Superior temporal gyrus (tissue), 1 donor: ENCODE measurements around the gene CLDN1.

Source experiments
- DNase-seq: peaks from one replicate; pipeline ENCODE4 v3.0.0-alpha.2; 2016; ENCODE audit errors: extremely low spot score

The CLDN1 gene

GRCh38 chr3:190333961-190334360 lies 11.7 kb upstream of the CLDN1 start:
- no peak for DNase-seq

GRCh38 chr3:190330936-190331734 lies 8.9 kb upstream of the CLDN1 start:
- DNase-seq = no peak

DNA sequence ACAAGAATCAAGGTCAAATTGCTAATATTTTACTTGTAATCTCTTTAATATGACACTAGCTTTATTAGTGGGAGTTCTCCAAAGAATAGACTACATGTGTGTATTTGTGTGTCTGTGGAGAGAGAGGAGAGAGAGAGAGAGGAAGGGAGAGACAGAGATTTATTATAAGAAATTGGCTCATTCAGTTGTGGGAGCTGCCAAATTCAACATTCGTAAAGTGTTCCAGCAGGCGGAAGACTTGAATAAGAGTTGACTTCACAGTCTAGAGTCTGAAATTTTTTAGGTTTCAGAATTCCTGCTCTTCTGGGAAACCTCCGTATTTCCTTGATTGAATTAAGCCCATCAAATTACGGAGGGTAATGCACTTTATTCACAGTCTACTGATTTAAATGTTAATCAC lies 4.7 kb upstream of the CLDN1 start:
- no peak for DNase-seq

DNA sequence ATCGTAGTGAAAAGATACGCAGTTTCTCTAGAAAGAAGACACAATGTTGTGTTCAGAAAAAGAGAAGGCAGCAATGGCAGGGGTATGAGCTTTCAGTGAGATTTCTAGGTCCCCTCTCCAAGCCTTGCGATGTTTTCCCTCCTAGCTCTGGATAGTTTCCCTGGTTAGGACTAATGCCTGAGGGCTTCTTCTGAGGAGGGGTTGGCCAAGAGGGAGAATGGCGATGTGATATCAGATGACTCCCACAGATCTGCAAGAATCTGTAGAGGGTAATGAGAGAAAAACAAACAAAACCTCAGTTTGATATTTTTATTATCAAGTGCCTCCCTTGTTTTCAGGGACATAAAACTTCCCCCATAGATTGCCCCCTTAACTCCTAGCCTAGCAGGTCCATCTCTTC lies 4.1 kb upstream of the CLDN1 start:
- no peak for DNase-seq

GRCh38 chr3:190325923-190326322 lies 3.7 kb upstream of the CLDN1 start:
- no peak for DNase-seq

- DNase-seq = no peak
Observed at GRCh38 chr3:190323246-190323626, 990 bp upstream of the CLDN1 start.

- DNase-seq = no peak
Observed at GRCh38 chr3:190322604-190323245, 479 bp upstream of the CLDN1 start.

DNA sequence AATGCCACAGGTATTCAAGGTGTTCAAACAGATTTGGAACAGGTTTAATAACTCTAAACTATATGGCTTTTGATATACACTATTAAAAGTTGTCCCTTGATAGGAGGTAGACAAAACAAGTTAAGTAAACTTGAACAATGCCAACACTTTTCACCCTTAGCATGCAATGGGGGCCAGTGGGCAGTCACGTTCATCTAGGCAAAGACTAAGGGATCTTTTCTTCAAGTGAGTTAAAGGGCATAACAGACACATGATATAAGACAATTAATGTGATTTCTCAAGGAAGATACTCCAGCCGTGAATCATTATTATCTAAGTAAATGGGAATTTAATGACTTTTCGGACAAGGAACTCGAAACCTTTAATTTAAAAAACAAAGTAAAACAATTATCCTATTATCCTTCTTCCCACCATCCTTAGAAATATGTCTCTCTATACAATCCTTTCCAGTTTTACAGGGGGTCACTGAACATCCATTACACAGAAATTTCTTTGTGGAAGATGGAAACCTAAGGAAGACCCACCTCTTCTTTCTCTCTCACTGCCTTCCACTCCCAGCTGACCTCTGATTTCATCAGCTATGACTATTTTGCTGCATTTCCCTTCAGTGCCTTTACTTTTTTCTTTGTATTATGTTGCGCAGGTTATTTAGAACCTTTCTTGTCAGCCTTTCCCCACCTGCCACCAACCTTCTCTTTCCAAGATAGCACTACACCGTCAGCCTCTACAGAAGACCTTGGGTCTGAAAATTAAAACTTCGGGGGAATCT lies 1.5 kb downstream of the CLDN1 start:
- DNase-seq = no peak

- no peak for DNase-seq
Observed at GRCh38 chr3:190319660-190320059, 2.6 kb downstream of the CLDN1 start.

- no peak for DNase-seq
Observed at GRCh38 chr3:190318666-190319065, 3.6 kb downstream of the CLDN1 start.

DNA sequence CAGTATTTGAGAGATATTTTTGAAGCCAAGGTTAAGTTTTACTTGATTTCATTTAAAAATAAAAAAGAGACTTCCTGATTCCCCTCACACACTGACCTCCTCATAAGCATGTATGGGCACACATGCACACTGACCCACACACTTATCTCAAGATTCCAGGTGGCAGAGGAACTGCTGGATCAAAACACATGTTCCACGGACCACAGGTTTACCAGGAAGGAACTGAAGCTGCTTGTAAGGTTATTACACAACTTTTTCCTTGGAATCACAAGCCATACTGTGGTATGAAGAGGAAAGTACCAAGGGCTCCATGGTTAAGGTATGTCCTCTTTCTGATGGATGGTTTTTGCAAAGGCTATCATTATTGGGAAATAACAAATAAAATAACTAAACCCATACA lies 7.5 kb downstream of the CLDN1 start:
- DNase-seq = no peak

DNA sequence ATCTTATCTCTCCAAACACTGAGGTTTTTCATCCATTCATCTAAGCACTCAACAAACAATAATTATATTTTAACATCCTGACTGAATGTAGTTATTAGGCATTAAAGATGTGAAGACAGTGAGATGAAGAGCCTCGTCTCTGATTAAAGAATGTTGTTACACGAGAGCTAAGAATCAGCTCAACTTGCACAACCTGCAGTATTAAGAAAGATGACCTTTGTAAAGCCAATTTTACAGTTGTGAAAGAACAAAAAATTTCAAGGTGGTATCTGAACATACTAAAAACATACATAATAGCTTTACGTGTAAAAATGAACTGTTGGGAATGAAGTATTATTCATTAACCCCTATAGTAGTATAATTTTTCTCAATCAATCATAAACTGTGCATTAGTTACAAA lies 12.8 kb downstream of the CLDN1 start:
- no peak for DNase-seq

DNA sequence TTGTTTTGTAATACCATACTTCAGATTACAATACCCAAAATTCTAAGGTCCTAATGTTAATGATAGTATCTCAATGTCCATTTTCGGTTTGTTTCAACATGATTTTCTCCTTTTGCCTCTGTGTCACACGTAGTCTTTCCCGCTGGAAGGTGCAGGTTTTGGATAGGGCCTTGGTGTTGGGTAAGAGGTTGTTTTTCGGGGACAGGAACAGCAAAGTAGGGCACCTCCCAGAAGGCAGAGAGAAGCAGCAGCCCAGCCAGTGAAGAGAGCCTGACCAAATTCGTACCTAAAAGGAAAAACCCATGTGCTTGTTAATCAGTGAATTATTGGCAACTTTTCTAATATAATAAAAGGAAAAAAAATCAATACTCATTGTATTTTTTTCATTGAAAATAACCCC lies 14.1 kb downstream of the CLDN1 start:
- DNase-seq = no peak

DNA sequence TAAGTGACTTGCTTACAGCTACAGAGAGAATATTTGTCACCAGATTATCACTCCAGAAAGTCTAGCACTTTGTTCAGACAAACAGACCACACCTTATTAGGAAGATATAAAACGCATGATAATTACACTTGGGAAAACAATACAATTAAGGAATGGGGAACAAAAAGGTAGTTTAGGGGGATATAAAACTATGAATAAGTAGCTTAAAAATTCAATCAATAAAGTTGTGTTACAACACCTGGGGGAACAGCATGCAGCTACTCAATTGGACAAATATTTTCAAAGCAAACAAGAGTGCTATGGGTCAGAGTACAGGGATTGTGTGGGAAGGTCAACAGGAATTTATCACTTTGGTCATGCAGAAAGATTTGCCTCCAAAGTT lies 15.1 kb downstream of the CLDN1 start:
- DNase-seq = no peak

DNA sequence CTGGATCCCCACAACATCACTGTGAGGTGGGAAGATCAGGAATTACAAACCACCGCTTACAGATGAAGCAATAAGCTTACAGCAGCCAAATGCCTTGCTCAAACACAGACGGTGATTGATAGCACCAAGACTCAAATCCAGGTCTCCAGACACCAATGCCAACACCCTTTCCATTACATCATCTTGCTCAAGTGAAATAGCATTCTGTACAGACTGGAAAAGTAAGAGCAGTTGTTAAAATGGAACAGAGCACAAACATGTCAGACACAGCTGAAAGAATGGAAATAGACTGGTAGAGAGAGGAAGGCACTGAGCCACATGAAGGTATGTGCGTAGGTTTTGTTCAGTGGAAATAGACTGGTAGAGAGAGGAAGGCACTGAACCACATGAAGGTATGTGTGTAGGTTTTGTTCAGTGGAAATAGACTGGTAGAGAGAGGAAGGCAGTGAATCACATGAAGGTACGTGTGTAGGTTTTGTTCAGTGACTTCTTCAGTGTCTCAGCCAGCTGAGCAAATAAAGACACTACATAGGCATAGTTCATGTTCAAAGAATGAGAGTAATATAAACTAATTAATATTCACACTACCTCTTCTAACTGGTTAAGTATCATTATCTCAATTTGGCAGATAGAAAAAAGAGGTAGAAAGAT lies 15.6 kb downstream of the CLDN1 start:
- DNase-seq = no peak

- DNase-seq = no peak
Observed at GRCh38 chr3:190306026-190306425, 16.2 kb downstream of the CLDN1 start.

- DNase-seq = no peak
Observed at GRCh38 chr3:190305406-190305805, 16.8 kb downstream of the CLDN1 start.

DNA sequence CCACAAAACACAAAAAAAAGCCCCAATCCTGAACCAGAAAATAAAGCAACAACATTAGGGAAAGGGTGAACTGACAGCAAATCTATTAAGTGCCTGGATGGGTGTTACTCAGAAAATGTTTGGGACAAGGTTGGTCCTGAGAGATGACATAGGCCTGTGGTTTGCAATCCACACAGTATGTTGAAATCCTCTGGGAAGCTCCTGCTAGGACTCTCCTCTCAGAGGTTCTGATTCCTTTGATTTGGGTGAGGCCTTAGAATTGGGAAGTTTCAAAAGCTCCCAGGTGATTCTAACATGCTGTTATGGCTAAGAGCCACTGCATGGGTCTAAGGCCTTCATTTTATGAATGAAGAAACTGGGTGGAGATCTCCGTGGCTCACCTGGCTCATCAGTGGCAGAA lies 18.4 kb downstream of the CLDN1 start:
- no peak for DNase-seq

- DNase-seq = no peak
Observed at GRCh38 chr3:190302212-190302867, 19.9 kb downstream of the CLDN1 start.

- no peak for DNase-seq
Observed at GRCh38 chr3:190301591-190301990, 20.7 kb downstream of the CLDN1 start.

DNA sequence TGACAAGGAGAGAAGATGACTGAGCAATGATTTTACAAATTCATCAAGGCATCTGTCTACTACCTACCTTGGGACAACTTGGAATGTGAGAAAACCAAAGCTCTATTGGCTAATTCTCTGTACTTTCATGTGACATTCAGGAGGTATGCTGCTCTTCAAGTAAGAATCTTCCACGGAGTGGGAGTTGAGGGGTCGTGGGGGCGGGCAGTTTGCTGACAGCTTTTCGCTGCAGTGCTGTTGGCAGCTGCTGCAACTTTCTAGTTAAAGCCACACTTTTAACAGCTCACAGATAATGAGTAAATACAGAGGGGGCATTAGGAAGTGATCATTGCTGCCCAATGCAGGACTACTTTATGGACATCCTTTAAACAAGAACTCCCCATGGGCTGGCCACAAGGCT lies 22.3 kb downstream of the CLDN1 start:
- DNase-seq = no peak

DNA sequence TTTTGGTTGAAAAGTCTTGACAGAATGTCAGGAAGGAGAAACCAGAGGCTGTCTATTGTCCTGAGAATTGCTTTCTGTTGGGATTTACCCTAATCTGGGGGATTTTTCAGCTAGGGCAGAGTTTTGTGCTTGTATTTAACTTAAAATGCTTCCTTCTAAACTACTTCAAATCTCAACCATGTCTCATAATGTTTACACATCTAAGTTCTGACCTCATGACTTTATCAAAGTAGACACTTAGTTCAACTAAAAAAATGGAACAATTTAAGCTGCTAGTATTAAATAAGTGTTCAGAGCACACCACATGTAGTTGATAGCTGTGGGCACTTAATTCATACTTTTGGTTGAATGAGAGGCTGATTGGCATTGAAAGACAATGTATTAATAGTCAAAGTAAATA lies 28.2 kb downstream of the CLDN1 start:
- DNase-seq = no peak
